Gastrocnemius medialis (tissue), 4 donors: Measurements from ENCODE around the gene BCR.

Source experiments
- CTCF ChIP-seq, 5 experiments: fragments of 450-650 bp in 3 of 5; fragments of 200-600 bp in 2 of 5; sonication (generic) in 2 of 5; IDR thresholded peaks in 4 of 5; conservative IDR thresholded peaks in 1 of 5; 1 replicate in 4 of 5; 2 replicates in 1 of 5; pipeline ENCODE4 v1.5.1; 2016 to 2019; ENCODE audit warnings: antibody characterized with exemption in 5 of 5, mild to moderate bottlenecking in 3 of 5, moderate library complexity in 3 of 5
- POLR2A ChIP-seq, 2 donors: fragments of 450-650 bp; IDR thresholded peaks; one replicate each; pipeline ENCODE4 v1.6.1; 2017; ENCODE audit warnings: antibody characterized with exemption in 2 of 2, mild to moderate bottlenecking in 2 of 2, moderate library complexity in 2 of 2

GRCh38 chr22:23300476-23300875 lies 120.2 kb downstream of the BCR start:
- no peak for TF ChIP-seq CTCF (IDR thresholded peaks at IDR 0.05 in 4 of 5, conservative IDR thresholded peaks at IDR 0.05 in 1 of 5)
- TF ChIP-seq POLR2A (IDR thresholded peaks at IDR 0.05) = no peak
